ENCODE measurements around the gene UGCG. TPM values are rescaled to one million over a fixed set of nuclear protein-coding genes. Genes with fewer than 3 reads are reported as not detected.

The UGCG gene
- total RNA-seq, 1 donor = 70.9 TPM

DNA sequence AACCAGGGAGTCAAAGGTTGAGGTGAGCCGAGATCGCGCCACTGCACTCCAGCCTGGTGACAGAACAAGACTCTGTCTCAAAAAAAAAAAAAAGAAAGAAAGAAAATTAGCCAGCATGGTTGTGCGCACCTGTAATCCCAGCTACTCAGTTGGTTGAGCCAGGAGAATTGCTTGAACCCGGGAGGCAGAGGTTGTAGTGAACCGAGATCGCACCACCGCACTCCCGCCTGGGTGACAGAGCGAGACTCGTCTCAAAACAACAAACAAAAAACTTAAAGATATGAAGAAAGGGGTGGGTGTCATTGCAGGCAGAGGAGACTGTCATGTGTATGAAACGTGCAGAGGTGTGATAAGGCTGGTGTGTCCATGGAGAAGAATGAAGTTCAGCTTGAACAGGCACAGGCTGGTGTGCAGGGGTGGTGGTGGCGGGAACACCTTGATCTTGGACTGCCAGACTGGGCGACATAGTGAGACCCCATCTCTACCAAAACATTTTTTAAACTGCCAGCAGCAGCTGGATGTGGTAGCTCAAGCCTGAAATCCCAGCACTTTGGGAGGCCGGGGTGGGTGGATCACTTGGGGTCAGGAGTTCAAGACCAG lies 69.6 kb downstream of the UGCG start:
- H3K4me3 ChIP-seq (ENCODE audit: low read depth, low read length) = no peak overlapping the region
- TF ChIP-seq, protein P1, sequence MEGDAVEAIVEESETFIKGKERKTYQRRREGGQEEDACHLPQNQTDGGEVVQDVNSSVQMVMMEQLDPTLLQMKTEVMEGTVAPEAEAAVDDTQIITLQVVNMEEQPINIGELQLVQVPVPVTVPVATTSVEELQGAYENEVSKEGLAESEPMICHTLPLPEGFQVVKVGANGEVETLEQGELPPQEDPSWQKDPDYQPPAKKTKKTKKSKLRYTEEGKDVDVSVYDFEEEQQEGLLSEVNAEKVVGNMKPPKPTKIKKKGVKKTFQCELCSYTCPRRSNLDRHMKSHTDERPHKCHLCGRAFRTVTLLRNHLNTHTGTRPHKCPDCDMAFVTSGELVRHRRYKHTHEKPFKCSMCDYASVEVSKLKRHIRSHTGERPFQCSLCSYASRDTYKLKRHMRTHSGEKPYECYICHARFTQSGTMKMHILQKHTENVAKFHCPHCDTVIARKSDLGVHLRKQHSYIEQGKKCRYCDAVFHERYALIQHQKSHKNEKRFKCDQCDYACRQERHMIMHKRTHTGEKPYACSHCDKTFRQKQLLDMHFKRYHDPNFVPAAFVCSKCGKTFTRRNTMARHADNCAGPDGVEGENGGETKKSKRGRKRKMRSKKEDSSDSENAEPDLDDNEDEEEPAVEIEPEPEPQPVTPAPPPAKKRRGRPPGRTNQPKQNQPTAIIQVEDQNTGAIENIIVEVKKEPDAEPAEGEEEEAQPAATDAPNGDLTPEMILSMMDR (IDR thresholded peaks at IDR 0.05; ENCODE audit: insufficient read depth, low read length) = no peak
- no peak for DNase-seq (ENCODE audit: low read depth)

DNA sequence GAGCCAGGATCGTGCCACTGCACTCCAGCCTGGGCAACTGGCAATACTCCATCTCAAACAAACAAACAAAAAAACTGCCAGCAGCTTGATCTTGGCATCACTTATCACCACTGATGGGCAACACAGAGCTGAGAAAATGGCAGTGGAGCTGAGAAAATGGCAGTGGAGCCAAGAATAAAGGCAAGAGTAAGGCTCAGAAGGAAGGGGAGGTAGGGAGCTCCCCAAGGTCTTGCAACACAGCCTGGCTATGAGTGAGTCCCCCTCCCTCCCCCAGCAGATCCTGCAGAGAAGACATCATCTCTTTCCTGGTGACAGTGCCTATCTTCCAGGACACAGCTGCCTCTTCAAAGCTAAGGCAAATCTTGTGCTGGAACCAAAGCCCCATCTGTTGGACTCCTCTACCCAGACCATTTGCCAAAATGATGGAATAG lies 70.3 kb downstream of the UGCG start:
- TF ChIP-seq, protein P1 (IDR thresholded peaks at IDR 0.05; ENCODE audit: insufficient read depth, low read length) = no peak
- no peak overlapping the region for H3K4me3 ChIP-seq (ENCODE audit: low read depth, low read length)
- DNase-seq (ENCODE audit: low read depth) = no peak

DNA sequence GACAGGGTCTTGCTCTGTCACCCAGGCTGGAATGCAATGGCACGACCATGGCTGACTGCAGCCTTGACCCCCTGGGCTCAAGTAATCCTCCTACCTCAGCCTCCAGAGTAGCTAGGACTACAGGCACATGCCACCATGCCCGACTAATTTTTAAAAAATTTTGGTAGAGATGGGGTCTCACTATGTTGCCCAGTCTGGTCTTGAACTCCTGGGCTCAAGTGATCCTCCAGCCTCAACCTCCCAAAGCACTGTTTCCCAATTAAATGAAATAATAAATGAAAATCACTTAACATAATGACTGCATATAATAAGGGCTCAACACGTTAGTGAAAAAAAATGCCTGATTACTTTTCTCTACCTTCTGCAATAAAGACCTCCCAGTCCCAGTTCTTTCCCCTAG lies 71.0 kb downstream of the UGCG start:
- no peak overlapping the region for H3K4me3 ChIP-seq (ENCODE audit: low read depth, low read length)
- TF ChIP-seq, protein P1 (IDR thresholded peaks at IDR 0.05; ENCODE audit: insufficient read depth, low read length) = no peak

DNA sequence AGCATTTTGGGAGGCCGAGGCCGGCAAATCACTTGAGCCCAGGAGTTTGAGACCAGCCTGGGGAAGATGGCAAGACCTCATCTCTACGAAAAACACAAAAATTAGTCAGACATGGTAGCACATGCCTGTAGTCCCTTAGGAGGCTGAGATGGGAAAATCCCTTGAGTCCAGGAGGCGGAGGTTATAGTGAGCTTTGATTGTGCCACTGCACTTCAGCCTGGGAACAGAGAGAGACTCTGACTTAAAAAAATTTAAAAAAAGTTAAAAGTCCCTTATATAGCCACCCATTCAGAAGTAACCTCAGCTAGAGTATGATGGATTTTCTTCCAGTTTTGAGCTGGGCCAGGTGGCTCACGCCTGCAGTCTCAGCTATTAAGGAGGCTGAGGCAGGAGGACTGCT lies 72.4 kb downstream of the UGCG start:
- TF ChIP-seq, protein P1 (IDR thresholded peaks at IDR 0.05; ENCODE audit: insufficient read depth, low read length) = no peak
- no peak overlapping the region for H3K4me3 ChIP-seq (ENCODE audit: low read depth, low read length)
- no peak for DNase-seq (ENCODE audit: low read depth)

More for the DNA sequence above, 71.0 kb downstream of the UGCG start:
- no peak for DNase-seq (ENCODE audit: low read depth)

DNA sequence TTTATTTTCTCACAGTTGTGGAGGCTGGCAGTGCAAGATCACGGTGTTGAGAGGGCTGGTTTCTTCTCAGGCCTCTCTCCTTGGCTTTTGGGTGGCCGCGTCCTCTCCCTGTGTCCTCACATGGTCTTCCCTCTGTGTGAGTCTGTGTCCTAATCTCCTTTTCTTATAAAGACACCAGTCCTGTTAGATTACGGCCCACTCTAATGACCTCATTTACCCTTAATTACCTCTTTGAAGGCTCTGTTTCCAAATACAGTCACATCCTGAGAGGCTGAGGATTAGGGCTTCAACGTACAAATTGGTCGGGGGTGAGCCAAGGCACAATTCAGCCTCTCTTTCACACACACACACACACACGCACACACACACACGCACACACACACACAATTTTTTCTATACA lies 73.0 kb downstream of the UGCG start:
- no peak for DNase-seq (ENCODE audit: low read depth)
- TF ChIP-seq, protein P1 (IDR thresholded peaks at IDR 0.05; ENCODE audit: insufficient read depth, low read length) = no peak
- no peak overlapping the region for H3K4me3 ChIP-seq (ENCODE audit: low read depth, low read length)

DNA sequence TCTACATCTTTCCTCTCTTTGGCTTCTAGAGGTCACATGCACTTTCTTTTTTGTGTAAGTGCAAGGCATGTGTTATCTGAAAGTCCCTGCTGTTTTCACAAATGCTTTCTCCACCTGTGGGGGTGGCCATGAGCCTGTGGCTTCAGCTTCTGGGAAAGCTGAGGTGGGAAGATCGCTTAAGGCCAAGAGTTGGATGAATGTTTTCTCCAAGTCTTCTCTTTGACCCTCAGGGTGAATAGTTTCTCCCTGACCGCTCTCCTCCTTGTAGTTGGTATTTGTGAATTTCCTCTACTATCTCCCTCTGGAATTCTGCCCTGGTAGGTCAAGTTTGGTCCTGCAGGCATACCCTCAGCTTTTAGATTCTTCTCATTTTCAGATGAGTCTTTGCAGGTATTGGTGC lies 74.2 kb downstream of the UGCG start:
- TF ChIP-seq, protein P1 (IDR thresholded peaks at IDR 0.05; ENCODE audit: insufficient read depth, low read length) = no peak
- H3K4me3 ChIP-seq (ENCODE audit: low read depth, low read length) = no peak overlapping the region
- no peak for DNase-seq (ENCODE audit: low read depth)
